Nephron progenitor cell (in vitro differentiated cells): Measurements from ENCODE around the gene PPP6C.

Source experiments
- DNase-seq: peaks from one replicate; pipeline ENCODE4 v3.0.0; 2021
- H3K27ac Mint-ChIP-seq: 2 replicates; pipeline ENCODE4 v1.8.0; 2021; ENCODE audit warnings: mild to moderate bottlenecking, moderate library complexity, mixed read lengths
- H3K27me3 Mint-ChIP-seq: 2 replicates; pipeline ENCODE4 v1.8.0; 2021; ENCODE audit warnings: mild to moderate bottlenecking, low read depth, mixed read lengths; ENCODE audit not compliant: poor library complexity
- H3K36me3 Mint-ChIP-seq: 2 replicates; pipeline ENCODE4 v1.8.0; 2021; ENCODE audit warnings: low read depth, mixed read lengths
- H3K4me1 Mint-ChIP-seq: 2 replicates; pipeline ENCODE4 v1.8.0; 2021; ENCODE audit warnings: mixed read lengths
- H3K4me3 Mint-ChIP-seq: 2 replicates; pipeline ENCODE4 v1.8.0; 2021; ENCODE audit warnings: mild to moderate bottlenecking, moderate library complexity, mixed read lengths
- H3K9me3 Mint-ChIP-seq: 2 replicates; pipeline ENCODE4 v1.8.0; 2021; ENCODE audit warnings: mild to moderate bottlenecking, moderate library complexity, mixed read lengths
- TF ChIP-seq, protein P1 (sequence below): fragments of 200-600 bp; sonication (generic); IDR thresholded peaks from 2 replicates; pipeline ENCODE4 v1.5.0; 2021; ENCODE audit warnings: antibody characterized with exemption

Gene PPP6C

DNA sequence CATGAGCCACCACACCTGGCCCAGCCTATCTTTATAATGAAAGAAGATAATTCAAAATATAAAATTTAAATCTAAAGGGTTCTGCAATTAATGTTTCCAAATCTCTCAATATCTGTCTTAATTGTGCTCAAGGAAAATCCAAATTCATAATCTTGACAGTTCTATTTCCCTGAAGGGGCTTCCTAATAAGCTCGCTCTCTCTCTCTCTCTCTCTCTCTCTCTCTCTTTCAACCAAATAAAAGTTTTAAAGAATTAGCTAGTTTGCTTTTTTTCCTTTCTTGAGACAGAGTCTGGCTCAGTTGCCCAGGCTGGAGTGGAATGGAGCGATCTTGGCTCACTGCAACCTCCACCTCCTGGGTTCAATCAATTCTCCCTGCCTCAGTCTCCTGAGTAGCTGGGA, 33.1 kb downstream of the PPP6C start:
- TF ChIP-seq, protein P1, sequence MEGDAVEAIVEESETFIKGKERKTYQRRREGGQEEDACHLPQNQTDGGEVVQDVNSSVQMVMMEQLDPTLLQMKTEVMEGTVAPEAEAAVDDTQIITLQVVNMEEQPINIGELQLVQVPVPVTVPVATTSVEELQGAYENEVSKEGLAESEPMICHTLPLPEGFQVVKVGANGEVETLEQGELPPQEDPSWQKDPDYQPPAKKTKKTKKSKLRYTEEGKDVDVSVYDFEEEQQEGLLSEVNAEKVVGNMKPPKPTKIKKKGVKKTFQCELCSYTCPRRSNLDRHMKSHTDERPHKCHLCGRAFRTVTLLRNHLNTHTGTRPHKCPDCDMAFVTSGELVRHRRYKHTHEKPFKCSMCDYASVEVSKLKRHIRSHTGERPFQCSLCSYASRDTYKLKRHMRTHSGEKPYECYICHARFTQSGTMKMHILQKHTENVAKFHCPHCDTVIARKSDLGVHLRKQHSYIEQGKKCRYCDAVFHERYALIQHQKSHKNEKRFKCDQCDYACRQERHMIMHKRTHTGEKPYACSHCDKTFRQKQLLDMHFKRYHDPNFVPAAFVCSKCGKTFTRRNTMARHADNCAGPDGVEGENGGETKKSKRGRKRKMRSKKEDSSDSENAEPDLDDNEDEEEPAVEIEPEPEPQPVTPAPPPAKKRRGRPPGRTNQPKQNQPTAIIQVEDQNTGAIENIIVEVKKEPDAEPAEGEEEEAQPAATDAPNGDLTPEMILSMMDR = no peak
- Mint-ChIP-seq H3K27me3 (no peaks in the 10 kb centered on the region), H3K4me1 (no peaks in the 10 kb centered on the region), H3K36me3 (peaks cover 42% of the 10 kb centered on the region), H3K27ac (no peak overlapping the region), H3K9me3 (no peaks in the 10 kb centered on the region), H3K4me3 (no peak overlapping the region)
- DNase-seq = no peak

DNA sequence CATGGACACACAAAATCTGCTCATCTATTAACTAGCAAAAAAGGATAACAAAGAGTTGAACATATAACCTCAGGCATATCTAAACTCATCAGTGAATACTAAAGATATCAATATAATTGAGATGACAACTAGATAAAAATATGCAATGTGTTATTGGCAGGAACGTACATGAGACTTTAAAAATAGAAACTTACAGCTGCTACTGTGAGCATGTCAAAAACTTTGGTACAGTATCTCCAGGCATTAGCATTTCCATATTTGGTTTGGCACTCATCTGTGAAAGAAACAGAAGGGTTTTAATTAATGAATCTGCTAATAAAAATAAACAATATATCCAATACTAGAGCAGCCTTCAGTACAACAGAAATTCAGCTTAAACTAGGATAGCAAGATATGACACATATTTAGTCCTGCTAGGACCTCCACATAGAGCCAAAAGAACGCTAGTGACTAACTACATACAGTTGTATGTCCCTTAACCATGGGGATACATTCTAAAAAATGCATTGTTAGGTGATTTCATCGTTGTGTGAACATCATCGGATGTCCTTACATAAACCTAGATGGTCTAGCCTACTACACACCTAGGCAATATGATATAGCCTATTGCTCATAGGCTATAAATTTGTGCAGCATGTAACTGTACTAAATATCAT, 35.8 kb downstream of the PPP6C start:
- Mint-ChIP-seq H3K4me3 (no peak overlapping the region), H3K36me3 (peaks cover 51% of the 10 kb centered on the region), H3K27me3 (no peaks in the 10 kb centered on the region), H3K4me1 (no peaks in the 10 kb centered on the region), H3K27ac (no peak overlapping the region), H3K9me3 (no peaks in the 10 kb centered on the region)
- TF ChIP-seq, protein P1 = no peak
- no peak for DNase-seq

DNA sequence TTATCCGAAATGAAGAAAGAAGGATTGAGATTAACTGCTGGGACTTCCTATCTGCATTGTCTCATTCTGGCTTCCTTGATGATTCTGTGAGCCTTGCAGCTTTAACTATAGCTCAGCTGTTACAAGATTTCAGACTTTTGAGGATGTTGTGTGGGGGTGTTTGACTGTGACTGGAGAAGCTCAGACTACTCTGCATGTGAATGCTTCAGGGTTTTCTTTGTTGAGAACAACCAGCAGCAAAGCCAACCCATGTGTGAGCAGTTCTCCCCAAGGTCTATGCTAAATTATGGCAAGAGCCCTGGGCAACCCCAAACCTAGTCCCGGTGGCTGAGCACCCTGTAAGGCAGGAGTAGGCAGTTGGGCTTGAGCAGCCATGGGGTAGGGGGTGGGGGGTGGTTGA, 37.9 kb downstream of the PPP6C start:
- TF ChIP-seq, protein P1 = no peak
- Mint-ChIP-seq H3K36me3 (peaks cover 42% of the 10 kb centered on the region), H3K4me1 (no peaks in the 10 kb centered on the region), H3K4me3 (no peak overlapping the region), H3K27me3 (no peaks in the 10 kb centered on the region), H3K27ac (no peak overlapping the region), H3K9me3 (no peaks in the 10 kb centered on the region)
- DNase-seq = no peak

DNA sequence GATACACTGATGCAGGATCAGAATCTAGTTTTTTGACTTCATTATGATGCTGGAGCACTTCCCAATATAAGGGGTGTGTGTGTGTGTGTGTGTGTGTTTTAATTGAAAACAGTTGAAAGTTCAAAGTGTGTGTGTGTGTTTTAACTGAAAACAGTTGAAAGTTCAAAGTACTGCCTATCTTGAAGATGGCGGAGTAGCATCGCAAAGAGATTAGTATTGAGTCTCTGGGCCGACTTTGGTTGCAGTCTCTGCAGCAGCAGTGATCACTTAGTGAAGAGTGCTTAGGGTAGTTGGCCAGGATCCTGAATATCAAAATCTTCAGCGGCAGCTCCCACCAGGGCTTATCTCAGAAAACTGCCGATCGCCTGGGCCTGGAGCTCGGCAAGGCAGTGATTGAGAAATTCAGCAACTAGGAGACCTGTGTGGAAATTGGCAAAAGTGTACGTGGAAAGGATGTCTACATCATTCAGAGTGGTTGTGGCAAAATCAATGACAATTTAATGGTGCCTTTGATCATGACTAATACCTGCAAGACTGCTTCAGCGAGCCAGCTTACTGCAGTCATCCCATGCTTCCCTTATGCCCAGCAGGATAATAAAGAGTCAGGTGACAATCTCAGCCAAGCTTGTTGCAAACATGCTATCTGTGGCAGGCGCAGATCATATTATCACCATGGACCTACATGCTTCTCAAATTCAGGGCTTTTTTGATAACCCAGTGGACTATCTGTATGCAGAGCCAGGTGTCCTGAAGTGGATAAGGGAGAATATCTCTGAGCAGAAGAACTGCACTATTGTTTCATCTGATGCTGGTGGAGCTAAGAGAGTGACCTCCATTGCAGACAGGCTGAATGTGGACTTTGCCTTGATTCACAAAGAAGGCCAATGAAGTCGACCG, 39.0 kb downstream of the PPP6C start:
- no peak for DNase-seq
- H3K27ac Mint-ChIP-seq = peak overlapping the region; percentile 49
- TF ChIP-seq, protein P1 = no peak
- H3K36me3 Mint-ChIP-seq = peaks cover 39% of the 10 kb centered on the region
- H3K9me3 Mint-ChIP-seq = no peaks in the 10 kb centered on the region
- H3K4me1 Mint-ChIP-seq = no peaks in the 10 kb centered on the region
- no peak overlapping the region for H3K4me3 Mint-ChIP-seq
- H3K27me3 Mint-ChIP-seq = no peaks in the 10 kb centered on the region

DNA sequence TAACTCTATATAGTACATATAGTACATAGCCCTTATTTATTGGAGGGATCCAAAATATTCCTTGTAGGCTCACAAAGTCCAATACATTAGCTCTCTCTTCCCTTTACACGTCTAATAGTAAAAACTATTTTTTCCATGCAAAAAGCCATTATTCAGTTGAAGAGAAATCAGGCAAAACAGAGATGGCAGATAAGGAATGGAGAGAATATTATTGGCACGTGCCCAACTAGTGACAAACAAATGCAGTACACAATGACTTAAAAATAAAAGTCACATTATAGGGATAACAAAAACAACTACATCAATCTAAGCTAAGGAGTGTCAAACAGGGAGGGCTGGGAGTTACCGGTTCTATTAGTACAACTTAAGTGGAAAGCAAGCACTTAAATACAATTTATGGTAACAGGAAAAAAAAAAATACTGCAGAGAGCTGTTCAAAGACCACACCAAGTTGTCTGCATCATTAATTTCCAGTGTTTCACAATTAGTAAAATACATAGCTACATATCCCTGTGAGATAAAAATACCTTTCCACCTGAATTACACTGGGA, 42.1 kb downstream of the PPP6C start:
- no peak for DNase-seq
- TF ChIP-seq, protein P1 = no peak
- Mint-ChIP-seq H3K9me3 (no peaks in the 10 kb centered on the region), H3K27me3 (no peaks in the 10 kb centered on the region), H3K4me3 (no peak overlapping the region), H3K27ac (no peak overlapping the region), H3K4me1 (peaks cover 4% of the 10 kb centered on the region), H3K36me3 (peaks cover 26% of the 10 kb centered on the region)
